BJ (cell line): ENCODE data around the gene PYDC1. TPM values are rescaled to one million over a fixed set of nuclear protein-coding genes. Genes with fewer than 3 reads are reported as not detected.

ENCODE experiments used
- CTCF ChIA-PET: fragments of 350-600 bp; formaldehyde crosslinking; extraction: SDS; loops from one replicate; lab custom pipeline; 2021; ENCODE audit warnings: antibody characterized with exemption, inconsistent platforms; lab: Yijun Ruan, JAX
- POLR2A ChIA-PET: fragments of 300-600 bp; sonication (Branson Sonifier 250); formaldehyde crosslinking; extraction: SDS; loops from one replicate; lab custom pipeline; 2021; ENCODE audit warnings: antibody characterized with exemption; lab: Charles Lee
- DNase-seq: peaks from one replicate; pipeline ENCODE4 v3.0.0-alpha.2; 2011; ENCODE audit warnings: low read depth
- H3K27me3 ChIP-seq: 2 replicates; pipeline ENCODE4 v1.6.0; 2011; ENCODE audit warnings: low read length; ENCODE audit not compliant: control insufficient read depth, insufficient read depth
- H3K36me3 ChIP-seq: 2 replicates; pipeline ENCODE4 v1.5.1; 2011; ENCODE audit warnings: low read length; ENCODE audit not compliant: control insufficient read depth, insufficient read depth
- H3K4me3 ChIP-seq: 2 replicates; pipeline ENCODE4 v1.5.1; 2011; ENCODE audit warnings: low read depth, mild to moderate bottlenecking, control low read depth, low read length
- polyA plus RNA-seq: library from polyadenylated mRNA; depleted of rRNA; stranded (reverse); fragments of >200 nt; gene quantifications from 2 replicates; pipeline ENCODE4 v1.2.3, GENCODE V29; 2011
- TF ChIP-seq, protein P1 (sequence below): IDR thresholded peaks from 2 replicates; pipeline ENCODE4 v1.5.1; 2011; ENCODE audit warnings: low read depth, mild to moderate bottlenecking, control low read depth, inconsistent platforms, low read length, moderate library complexity; ENCODE audit not compliant: insufficient read depth

The PYDC1 gene
- polyA plus RNA-seq, 1 experiment, result not detected

DNA sequence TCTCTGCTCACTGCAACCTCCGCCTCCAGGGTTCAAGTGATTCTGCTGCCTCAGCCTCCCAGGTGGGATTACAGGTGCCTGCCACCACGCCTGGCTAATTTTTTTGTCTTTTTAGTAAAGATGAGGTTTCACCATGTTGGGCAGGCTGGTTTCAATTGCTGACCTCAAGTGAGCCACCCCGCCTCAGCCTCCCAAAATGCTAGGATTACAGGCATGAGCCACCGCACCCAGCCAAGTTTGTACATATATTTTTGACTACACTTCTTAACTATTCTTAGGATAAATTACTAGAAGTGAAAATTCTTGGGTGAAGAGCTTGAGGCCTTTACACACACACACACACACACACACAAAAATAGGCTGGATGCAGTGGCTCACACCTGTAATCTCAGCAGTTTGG lies 41.4 kb upstream of the PYDC1 start:
- no peak overlapping the region for H3K4me3 ChIP-seq
- H3K36me3 ChIP-seq, result no peaks in the 10 kb centered on the region
- DNase-seq, result no peak
- TF ChIP-seq, protein P1, sequence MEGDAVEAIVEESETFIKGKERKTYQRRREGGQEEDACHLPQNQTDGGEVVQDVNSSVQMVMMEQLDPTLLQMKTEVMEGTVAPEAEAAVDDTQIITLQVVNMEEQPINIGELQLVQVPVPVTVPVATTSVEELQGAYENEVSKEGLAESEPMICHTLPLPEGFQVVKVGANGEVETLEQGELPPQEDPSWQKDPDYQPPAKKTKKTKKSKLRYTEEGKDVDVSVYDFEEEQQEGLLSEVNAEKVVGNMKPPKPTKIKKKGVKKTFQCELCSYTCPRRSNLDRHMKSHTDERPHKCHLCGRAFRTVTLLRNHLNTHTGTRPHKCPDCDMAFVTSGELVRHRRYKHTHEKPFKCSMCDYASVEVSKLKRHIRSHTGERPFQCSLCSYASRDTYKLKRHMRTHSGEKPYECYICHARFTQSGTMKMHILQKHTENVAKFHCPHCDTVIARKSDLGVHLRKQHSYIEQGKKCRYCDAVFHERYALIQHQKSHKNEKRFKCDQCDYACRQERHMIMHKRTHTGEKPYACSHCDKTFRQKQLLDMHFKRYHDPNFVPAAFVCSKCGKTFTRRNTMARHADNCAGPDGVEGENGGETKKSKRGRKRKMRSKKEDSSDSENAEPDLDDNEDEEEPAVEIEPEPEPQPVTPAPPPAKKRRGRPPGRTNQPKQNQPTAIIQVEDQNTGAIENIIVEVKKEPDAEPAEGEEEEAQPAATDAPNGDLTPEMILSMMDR, result no peak
- ChIA-PET POLR2A (no interaction called here), CTCF (no interaction called here)
- peaks cover 2% of the 10 kb centered on the region; the same call in 1 of the 2 replicates for H3K27me3 ChIP-seq

DNA sequence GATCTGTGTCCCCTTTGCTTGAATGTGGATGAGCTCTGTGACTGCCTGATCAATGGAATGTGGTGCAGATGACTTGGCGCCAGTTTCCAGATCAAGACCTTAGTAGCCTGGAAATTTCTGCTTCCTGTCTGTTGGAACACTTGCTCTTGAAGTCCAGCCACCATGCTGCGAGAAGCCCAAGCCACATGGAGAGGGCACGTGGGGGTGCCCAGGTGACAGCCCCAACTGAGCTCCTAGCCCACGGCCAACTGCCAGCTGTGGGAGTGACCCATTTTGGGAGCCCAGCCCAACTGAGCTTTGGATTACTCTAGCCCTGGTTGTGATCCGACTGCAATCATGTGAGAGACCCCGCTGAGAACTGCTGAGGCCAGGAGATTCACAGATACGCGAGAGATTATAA lies 39.5 kb upstream of the PYDC1 start:
- POLR2A ChIA-PET, result no interaction called here
- 0 out of 2 replicates have a peak, but pooled peaks cover 3% of the 10 kb centered on the region for H3K27me3 ChIP-seq

DNA sequence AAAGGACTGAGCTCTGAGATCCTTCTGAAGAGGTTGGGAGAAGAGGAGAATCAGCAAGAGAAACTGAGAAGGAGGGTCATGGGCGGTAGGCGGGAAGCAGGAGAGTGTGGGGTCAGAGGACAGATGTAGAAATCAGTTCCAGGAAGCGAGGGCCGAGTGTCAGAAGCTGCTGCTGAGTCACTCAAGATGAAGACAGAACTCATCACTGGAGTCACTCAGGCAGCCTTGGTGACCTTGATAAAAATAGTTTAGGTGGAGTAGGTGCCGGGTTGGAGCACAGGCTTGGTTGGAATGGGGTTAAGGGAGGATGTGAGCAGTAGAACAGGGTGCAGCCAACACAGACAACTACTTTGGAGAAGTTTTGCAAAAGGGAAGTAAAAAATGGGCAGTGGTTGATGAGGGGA lies 36.7 kb upstream of the PYDC1 start:
- TF ChIP-seq, protein P1, result no peak
- ChIA-PET CTCF (no interaction called here), POLR2A (no interaction called here)
- 0 out of 2 replicates have a peak, but pooled peaks cover 4% of the 10 kb centered on the region for H3K27me3 ChIP-seq
- no peaks in the 10 kb centered on the region for H3K36me3 ChIP-seq
- no peak for DNase-seq
- no peak overlapping the region for H3K4me3 ChIP-seq

More for the DNA sequence above, 39.5 kb upstream of the PYDC1 start:
- CTCF ChIA-PET, result interaction anchor here (0.6 kb wide), 1 partner anchor 32 kb away, joined by 3 read pairs; no protein-coding TSS in a partner anchor
- no peaks in the 10 kb centered on the region for H3K36me3 ChIP-seq
- TF ChIP-seq, protein P1, result no peak
- DNase-seq, result no peak
- no peak overlapping the region for H3K4me3 ChIP-seq

DNA sequence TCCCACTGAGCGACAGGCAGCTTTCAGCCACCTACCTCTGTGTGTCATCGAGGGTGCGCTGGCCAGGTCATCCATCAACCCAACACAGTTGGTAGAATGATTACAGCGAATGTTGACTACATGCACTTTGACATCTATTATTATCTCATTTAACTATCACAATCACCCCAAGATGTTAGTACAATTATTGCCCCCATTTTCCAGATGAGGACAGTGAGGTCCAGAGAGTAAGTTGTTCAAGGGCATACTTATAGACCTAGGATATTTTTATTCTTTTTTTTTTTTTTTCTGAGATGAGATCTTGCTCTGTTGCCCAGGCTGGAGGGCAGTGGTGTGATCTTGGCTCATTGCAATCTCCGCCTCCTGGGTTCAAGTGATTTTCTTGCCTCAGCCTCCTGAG lies 34.5 kb upstream of the PYDC1 start:
- CTCF ChIA-PET, result no interaction called here
- no peak for DNase-seq
- POLR2A ChIA-PET, result no interaction called here
- Histone ChIP-seq H3K4me3 (no peak overlapping the region), H3K27me3 (0 out of 2 replicates have a peak, but pooled peaks cover 4% of the 10 kb centered on the region), H3K36me3 (no peaks in the 10 kb centered on the region)
- TF ChIP-seq, protein P1, result no peak

DNA sequence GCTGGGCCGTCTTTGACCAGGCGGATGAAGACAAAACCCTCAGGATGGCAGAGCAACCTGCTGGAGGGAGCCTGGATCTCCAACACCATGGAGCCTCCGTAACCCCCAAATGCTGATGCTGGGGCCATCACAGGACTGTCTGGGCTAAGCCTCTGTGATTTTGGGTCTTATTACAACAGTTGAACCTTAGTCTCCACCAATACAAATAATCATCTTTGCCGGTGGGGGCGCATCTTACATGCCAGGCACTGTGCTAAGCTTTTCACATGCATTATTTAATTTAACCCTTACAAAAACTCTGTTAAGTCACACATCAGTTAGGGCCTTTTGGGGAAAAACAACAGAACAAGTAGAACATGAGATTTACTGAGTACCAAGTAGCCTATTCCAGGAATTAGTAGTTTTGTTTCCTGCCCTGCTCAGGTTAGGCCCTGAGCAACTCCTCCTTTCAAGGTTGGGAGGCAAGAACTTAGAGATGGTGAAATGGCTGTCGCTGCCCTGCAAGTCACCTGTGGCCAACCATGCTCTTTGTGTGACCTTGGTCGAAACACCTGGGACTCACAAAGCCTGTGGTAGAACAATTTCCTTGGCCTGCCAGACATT lies 33.9 kb upstream of the PYDC1 start:
- POLR2A ChIA-PET, result no interaction called here
- Histone ChIP-seq H3K36me3 (no peaks in the 10 kb centered on the region), H3K27me3 (0 out of 2 replicates have a peak, but pooled peaks cover 4% of the 10 kb centered on the region), H3K4me3 (no peak overlapping the region)
- TF ChIP-seq, protein P1, result no peak
- no peak for DNase-seq
- CTCF ChIA-PET, result no interaction called here
